MM.1S (cell line): ENCODE measurements around the gene EPHA3.

Experiments used
- DNase-seq: peaks from one replicate; pipeline ENCODE4 v3.0.0-alpha.2; 2015
- H2AFZ ChIP-seq: fragments of 300-600 bp; sonication (generic); 2 replicates; pipeline ENCODE4 v1.6.0; 2016; ENCODE audit warnings: antibody characterized with exemption, low read length
- H3F3A ChIP-seq: fragments of 300-600 bp; sonication (generic); 2 replicates; pipeline ENCODE4 v1.6.1; 2016; ENCODE audit warnings: mild to moderate bottlenecking, antibody characterized with exemption, low read length, moderate library complexity, mixed read lengths; ENCODE audit not compliant: insufficient read depth
- H3K27ac ChIP-seq: fragments of 300-600 bp; sonication (generic); 2 replicates; pipeline ENCODE4 v1.5.1; 2016; ENCODE audit warnings: mild to moderate bottlenecking, low read length
- H3K27me3 ChIP-seq: fragments of 300-600 bp; sonication (generic); replicated peaks from 2 replicates; pipeline ENCODE4 v1.6.0; 2016; ENCODE audit warnings: low read length; ENCODE audit not compliant: insufficient read depth
- H3K36me3 ChIP-seq: fragments of 300-600 bp; sonication (generic); replicated peaks from 2 replicates; pipeline ENCODE4 v1.6.1; 2016; ENCODE audit warnings: mild to moderate bottlenecking, low read length, mixed read lengths; ENCODE audit not compliant: insufficient read depth
- H3K4me1 ChIP-seq: fragments of 300-600 bp; sonication (generic); 2 replicates; pipeline ENCODE4 v1.6.1; 2016; ENCODE audit warnings: low read length, mixed read lengths
- H3K4me2 ChIP-seq: fragments of 300-600 bp; sonication (generic); 2 replicates; pipeline ENCODE4 v1.6.0; 2016; ENCODE audit warnings: low read depth, low read length
- H3K4me3 ChIP-seq: fragments of 300-600 bp; sonication (generic); 2 replicates; pipeline ENCODE4 v1.5.1; 2016; ENCODE audit warnings: low read length, mixed read lengths
- H3K79me2 ChIP-seq: fragments of 300-600 bp; sonication (generic); 2 replicates; pipeline ENCODE4 v1.6.1; 2016; ENCODE audit warnings: mixed run types, low read length, mixed read lengths
- H3K9ac ChIP-seq: fragments of 300-600 bp; sonication (generic); 2 replicates; pipeline ENCODE4 v1.6.1; 2016; ENCODE audit warnings: low read length, mixed read lengths
- H3K9me2 ChIP-seq: fragments of 300-600 bp; sonication (generic); replicated peaks from 2 replicates; pipeline ENCODE4 v1.6.1; 2016; ENCODE audit warnings: mild to moderate bottlenecking, low read length, mixed read lengths; ENCODE audit not compliant: insufficient read depth
- H3K9me3 ChIP-seq: fragments of 300-600 bp; sonication (generic); replicated peaks from 2 replicates; pipeline ENCODE4 v1.6.1; 2016; ENCODE audit warnings: mild to moderate bottlenecking, low read length, mixed read lengths; ENCODE audit not compliant: insufficient read depth
- H4K20me1 ChIP-seq: fragments of 300-600 bp; sonication (generic); 2 replicates; pipeline ENCODE4 v1.6.1; 2016; ENCODE audit warnings: mild to moderate bottlenecking, low read length, moderate library complexity, mixed read lengths; ENCODE audit not compliant: insufficient read depth
- EZH2 ChIP-seq: fragments of 300-600 bp; sonication (generic); optimal IDR thresholded peaks from 2 replicates; pipeline ENCODE3; 2017; ENCODE audit warnings: low read depth, mild to moderate bottlenecking, antibody characterized with exemption, low read length, mixed read lengths
- EZH2phosphoT487 ChIP-seq: fragments of 300-600 bp; sonication (generic); IDR thresholded peaks from 2 replicates; pipeline ENCODE4 v1.6.1; 2018; ENCODE audit warnings: antibody characterized with exemption, low read length
- TF ChIP-seq, protein P1 (sequence below): fragments of 300-600 bp; sonication (generic); IDR thresholded peaks from 2 replicates; pipeline ENCODE4 v1.5.1; 2016; ENCODE audit warnings: antibody characterized with exemption, low read length, mixed read lengths

EPHA3 gene

DNA sequence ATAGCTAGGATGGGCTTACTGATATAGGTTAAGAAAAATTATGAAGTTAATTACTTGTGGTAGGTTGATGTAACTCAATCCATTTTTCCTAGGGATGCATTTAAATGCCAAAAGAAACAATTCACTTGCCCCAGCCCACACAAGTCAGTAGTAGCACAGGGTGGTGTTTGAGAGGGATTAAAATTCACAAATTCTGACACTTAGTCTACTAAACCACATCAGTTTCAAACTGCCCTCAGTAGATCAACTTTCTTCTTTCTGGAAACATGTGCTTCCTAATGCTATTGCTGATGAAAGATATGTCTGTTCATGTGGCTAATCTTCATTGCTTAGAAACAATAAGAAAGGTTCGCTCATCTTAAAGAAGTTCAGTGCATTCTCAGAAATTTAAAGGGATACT is 160.6 kb downstream of the EPHA3 start:
- Histone ChIP-seq H3K9me3 (no peaks in the 10 kb centered on the region), H3K79me2 (no peaks in the 10 kb centered on the region), H3K4me1 (no peaks in the 10 kb centered on the region), H3K4me3 (no peak overlapping the region), H3K27ac (no peak overlapping the region), H4K20me1 (no peaks in the 10 kb centered on the region), H3K27me3 (no peaks in the 10 kb centered on the region), H3K36me3 (no peaks in the 10 kb centered on the region), H2AFZ (no peak overlapping the region), H3K4me2 (no peak overlapping the region), H3F3A (no peaks in the 10 kb centered on the region), H3K9me2 (no peaks in the 10 kb centered on the region), H3K9ac (no peak overlapping the region)
- TF ChIP-seq EZH2phosphoT487, result no peak
- TF ChIP-seq, protein P1, sequence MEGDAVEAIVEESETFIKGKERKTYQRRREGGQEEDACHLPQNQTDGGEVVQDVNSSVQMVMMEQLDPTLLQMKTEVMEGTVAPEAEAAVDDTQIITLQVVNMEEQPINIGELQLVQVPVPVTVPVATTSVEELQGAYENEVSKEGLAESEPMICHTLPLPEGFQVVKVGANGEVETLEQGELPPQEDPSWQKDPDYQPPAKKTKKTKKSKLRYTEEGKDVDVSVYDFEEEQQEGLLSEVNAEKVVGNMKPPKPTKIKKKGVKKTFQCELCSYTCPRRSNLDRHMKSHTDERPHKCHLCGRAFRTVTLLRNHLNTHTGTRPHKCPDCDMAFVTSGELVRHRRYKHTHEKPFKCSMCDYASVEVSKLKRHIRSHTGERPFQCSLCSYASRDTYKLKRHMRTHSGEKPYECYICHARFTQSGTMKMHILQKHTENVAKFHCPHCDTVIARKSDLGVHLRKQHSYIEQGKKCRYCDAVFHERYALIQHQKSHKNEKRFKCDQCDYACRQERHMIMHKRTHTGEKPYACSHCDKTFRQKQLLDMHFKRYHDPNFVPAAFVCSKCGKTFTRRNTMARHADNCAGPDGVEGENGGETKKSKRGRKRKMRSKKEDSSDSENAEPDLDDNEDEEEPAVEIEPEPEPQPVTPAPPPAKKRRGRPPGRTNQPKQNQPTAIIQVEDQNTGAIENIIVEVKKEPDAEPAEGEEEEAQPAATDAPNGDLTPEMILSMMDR, result no peak
- no peak for TF ChIP-seq EZH2
- no peak for DNase-seq

DNA sequence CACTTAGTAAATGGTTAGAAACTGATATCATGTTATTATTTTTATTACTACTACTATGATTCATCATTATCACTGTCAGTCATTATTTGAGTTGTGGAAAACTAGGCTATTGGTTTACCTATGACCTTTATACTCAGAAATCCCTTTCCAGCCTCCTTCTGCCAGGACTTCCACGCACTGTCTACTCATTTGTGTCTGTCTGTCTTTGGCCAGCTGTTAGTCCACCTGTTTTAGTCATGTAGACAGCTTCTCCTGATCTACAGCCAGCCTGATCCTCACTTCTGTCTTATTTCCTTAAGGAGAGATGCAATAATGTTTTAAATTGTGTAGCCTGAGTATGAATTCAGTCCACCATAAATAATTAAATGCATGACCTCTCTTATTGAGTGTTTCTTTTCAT is 162.8 kb downstream of the EPHA3 start:
- Histone ChIP-seq H3K9me3 (no peaks in the 10 kb centered on the region), H3K9ac (no peak overlapping the region), H3K4me2 (no peak overlapping the region), H3K27ac (no peak overlapping the region), H3K4me3 (no peak overlapping the region), H3F3A (no peaks in the 10 kb centered on the region), H3K9me2 (no peaks in the 10 kb centered on the region), H4K20me1 (no peaks in the 10 kb centered on the region), H3K36me3 (no peaks in the 10 kb centered on the region), H3K79me2 (no peaks in the 10 kb centered on the region), H3K27me3 (no peaks in the 10 kb centered on the region), H3K4me1 (no peaks in the 10 kb centered on the region), H2AFZ (no peak overlapping the region)
- DNase-seq, result no peak
- TF ChIP-seq EZH2phosphoT487 (no peak), EZH2 (no peak)
- TF ChIP-seq, protein P1, result no peak

DNA sequence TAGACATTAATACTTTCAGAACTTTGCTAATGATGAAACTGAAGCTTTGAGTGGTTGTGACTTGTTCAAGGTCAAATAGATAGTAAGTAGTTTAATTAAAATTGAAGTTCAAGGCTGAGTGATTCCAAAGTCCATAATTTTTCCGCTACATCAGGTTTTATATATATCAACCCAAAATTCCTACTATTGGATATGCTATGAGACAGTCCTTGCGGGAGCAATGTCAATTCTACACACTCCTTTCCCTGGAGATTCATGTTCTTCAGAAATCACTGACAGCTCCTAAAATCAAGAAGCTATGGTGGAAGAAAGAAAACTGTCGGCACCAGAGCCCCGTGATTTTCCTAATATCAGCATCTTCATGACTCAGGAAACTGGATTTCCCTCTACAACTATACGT is 167.6 kb downstream of the EPHA3 start:
- no peak overlapping the region for H3K27ac ChIP-seq
- H3K9me3 ChIP-seq, result no peaks in the 10 kb centered on the region
- no peaks in the 10 kb centered on the region for H4K20me1 ChIP-seq
- H3K4me3 ChIP-seq, result no peak overlapping the region
- no peak overlapping the region for H3K9ac ChIP-seq
- no peak for TF ChIP-seq EZH2phosphoT487
- no peak for TF ChIP-seq EZH2
- TF ChIP-seq, protein P1, result no peak
- H2AFZ ChIP-seq, result no peak overlapping the region
- H3K79me2 ChIP-seq, result no peaks in the 10 kb centered on the region
- no peak overlapping the region for H3K4me2 ChIP-seq
- H3K27me3 ChIP-seq, result no peaks in the 10 kb centered on the region
- no peaks in the 10 kb centered on the region for H3F3A ChIP-seq
- H3K36me3 ChIP-seq, result no peaks in the 10 kb centered on the region
- DNase-seq, result no peak
- H3K9me2 ChIP-seq, result no peaks in the 10 kb centered on the region
- no peaks in the 10 kb centered on the region for H3K4me1 ChIP-seq
